SJCRH30 (cell line): Measurements from ENCODE around the gene AFF4. TPM values are rescaled to one million over a fixed set of nuclear protein-coding genes. Genes with fewer than 3 reads are reported as not detected.

Experiments
- DNase-seq, 2 experiments: peaks; one replicate each; pipeline ENCODE4 v3.0.0-alpha.2; 2015 to 2020
- H3K27ac ChIP-seq: fragments of 250-450 bp; sonication (Bioruptor Pico); 2 replicates; pipeline ENCODE4 v1.5.1; 2020; ENCODE audit warnings: mild to moderate bottlenecking, moderate library complexity
- H3K27me3 ChIP-seq: fragments of 250-450 bp; sonication (Bioruptor Pico); 2 replicates; pipeline ENCODE4 v1.5.1; 2020; ENCODE audit warnings: mild to moderate bottlenecking, moderate library complexity
- H3K36me3 ChIP-seq: fragments of 250-450 bp; sonication (Bioruptor Pico); 2 replicates; pipeline ENCODE4 v1.5.1; 2020; ENCODE audit warnings: mild to moderate bottlenecking, moderate library complexity
- H3K4me1 ChIP-seq: fragments of 250-450 bp; sonication (Bioruptor Pico); 2 replicates; pipeline ENCODE4 v1.5.1; 2020; ENCODE audit warnings: mild to moderate bottlenecking, moderate library complexity
- H3K4me3 ChIP-seq: fragments of 250-450 bp; sonication (Bioruptor Pico); 2 replicates; pipeline ENCODE4 v1.5.1; 2020; ENCODE audit warnings: mild to moderate bottlenecking, moderate library complexity
- H3K9me3 ChIP-seq: fragments of 250-450 bp; sonication (Bioruptor Pico); replicated peaks from 2 replicates; pipeline ENCODE4 v1.5.1; 2020; ENCODE audit warnings: mild to moderate bottlenecking, moderate library complexity
- total RNA-seq: library from RNA; depleted of rRNA; stranded (reverse); fragments of >200 nt; shearing (Covaris generic); gene quantifications from 2 replicates; pipeline ENCODE4 v1.2.3, GENCODE V29; 2014

AFF4 gene
- total RNA-seq, 1 experiment from 2014 or later = 51.0 TPM

DNA sequence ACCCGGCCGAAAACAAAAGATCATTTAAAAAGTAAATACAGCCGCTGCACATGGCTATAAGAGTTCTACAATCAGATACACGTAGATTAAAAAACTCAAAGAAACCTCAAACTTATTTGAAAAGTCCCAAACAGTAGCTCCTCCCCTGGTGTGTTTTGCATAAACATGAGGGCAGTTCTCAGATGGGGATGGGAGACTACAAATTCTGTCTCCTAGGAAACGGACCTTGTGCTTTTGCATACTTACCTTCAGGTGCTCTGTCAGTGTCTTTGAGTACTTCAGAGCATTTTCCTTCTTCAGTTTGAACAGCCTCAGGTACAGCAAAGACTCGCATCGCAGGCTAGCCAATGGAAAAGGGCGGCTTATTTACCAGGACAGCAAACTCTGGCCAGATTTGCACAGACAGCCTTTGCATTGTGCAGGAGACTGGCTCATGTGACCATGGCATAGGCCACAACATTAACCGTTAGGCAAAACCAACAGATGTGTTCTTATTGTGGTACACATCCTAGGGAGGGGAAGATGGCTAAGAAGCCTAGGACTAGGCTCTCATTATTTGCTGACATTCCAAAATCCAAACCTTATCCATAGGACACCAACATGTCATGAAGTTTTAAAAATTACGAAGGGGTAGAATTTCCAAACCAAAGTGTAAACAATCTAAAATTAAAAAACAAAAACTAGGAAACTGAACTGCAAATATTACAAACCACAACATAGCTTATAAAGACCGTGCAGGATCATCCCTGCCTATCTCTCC is 77.2 kb downstream of the AFF4 start:
- H3K4me3 ChIP-seq = no peak overlapping the region
- H3K27me3 ChIP-seq = no peaks in the 10 kb centered on the region
- H3K9me3 ChIP-seq = no peaks in the 10 kb centered on the region
- no peak for DNase-seq
- H3K4me1 ChIP-seq = no peaks in the 10 kb centered on the region
- H3K36me3 ChIP-seq = peaks cover 60% of the 10 kb centered on the region
- no peak overlapping the region for H3K27ac ChIP-seq

DNA sequence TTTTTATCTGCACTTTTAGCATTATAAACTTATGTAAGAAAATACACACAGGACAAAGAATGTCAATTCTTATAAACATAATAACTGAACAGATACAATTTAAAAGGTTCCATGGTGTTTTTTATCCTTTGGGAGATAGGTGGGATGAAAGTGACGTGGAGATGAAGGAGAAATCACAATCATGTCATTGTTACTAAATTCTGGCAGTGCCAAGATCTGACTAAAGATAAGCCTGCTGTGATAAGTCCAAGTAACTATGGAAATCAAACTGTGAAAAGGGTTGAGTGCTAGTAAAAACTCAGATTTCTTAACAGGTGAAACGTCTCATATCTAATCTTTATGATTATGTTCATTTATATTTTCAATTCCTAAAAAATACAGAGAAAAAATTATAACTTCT is 78.9 kb downstream of the AFF4 start:
- Histone ChIP-seq H3K9me3 (no peaks in the 10 kb centered on the region), H3K27ac (no peak overlapping the region), H3K36me3 (peaks cover 65% of the 10 kb centered on the region), H3K4me3 (no peak overlapping the region), H3K27me3 (no peaks in the 10 kb centered on the region), H3K4me1 (no peaks in the 10 kb centered on the region)
- DNase-seq = no peak

DNA sequence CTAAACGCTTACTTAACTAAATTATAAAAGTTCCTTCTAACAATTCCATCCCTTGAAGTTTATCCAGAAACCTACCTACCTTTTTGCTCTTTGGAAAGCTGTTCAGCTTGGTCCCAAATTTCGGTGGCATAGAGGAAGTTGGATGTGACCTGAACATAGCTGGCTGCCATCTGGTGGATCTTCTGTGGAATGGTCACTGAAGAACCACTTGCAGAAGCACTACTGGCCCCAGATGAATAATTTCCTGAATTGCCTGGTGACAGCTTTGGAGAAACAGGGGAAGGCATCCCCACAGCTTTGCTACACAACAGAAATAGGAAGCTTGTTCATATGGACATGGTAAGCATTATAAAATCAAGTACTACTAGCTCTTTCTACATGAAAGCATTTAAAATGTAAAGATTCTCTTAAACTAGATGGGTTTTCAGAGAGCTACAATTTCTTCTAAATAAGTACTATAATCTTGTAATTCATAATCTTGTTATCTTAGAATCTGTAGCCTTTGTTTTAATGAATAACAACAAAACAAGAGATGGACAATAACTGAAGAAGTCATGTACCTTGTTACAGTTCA is 80.1 kb downstream of the AFF4 start:
- H3K27me3 ChIP-seq = no peaks in the 10 kb centered on the region
- H3K4me3 ChIP-seq = no peak overlapping the region
- peak; percentile 48 to 69 for DNase-seq
- H3K27ac ChIP-seq = no peak overlapping the region
- peaks cover 2% of the 10 kb centered on the region; the same call in 1 of the 2 replicates for H3K4me1 ChIP-seq
- H3K36me3 ChIP-seq = peaks cover 57% of the 10 kb centered on the region
- no peaks in the 10 kb centered on the region for H3K9me3 ChIP-seq

DNA sequence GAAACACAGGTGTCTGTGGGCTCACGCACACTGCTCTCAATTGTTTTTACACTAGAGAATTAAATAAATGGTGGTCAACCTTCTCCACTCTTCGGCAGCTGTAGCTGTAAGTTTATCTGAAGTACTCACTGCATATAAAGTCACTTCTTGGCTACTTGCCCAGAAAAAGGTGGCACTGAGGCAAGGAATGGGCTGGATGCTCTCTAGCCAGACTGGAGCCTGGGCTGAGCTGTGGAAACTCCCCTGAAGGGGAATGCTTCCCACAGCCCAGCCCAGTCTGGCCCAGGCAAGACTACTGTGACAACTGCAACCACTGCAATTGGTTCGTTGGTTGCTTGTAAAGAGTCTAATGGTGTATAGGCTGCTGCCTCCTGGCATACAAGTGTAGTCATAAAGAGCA is 85.5 kb downstream of the AFF4 start:
- H3K27me3 ChIP-seq = no peaks in the 10 kb centered on the region
- H3K27ac ChIP-seq = no peak overlapping the region
- H3K4me1 ChIP-seq = peaks cover 11% of the 10 kb centered on the region; the same call in 1 of the 2 replicates
- peaks cover 43% of the 10 kb centered on the region for H3K36me3 ChIP-seq
- peak; percentile 81 to 88 for DNase-seq
- no peaks in the 10 kb centered on the region for H3K9me3 ChIP-seq
- H3K4me3 ChIP-seq = no peak overlapping the region

DNA sequence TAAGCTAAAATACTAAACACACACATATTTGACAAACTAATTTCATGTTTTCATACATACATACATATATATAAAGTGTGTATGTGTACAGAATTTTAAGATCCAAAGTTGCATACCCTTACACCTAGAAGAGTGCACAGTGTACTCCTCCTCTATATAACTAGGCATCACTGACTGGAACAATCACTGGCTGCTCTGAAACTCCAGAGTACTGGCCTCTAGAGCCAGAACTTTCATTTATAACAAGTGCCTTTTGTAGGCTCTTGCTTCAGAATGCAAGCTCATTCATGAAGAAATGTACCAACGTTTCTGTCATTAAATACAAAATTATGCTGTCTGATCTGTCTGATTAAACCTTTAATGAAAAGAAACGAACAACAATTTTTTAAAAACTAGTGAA is 86.0 kb downstream of the AFF4 start:
- DNase-seq = no peak
- peaks cover 11% of the 10 kb centered on the region; the same call in 1 of the 2 replicates for H3K4me1 ChIP-seq
- no peak overlapping the region for H3K4me3 ChIP-seq
- no peaks in the 10 kb centered on the region for H3K27me3 ChIP-seq
- peaks cover 45% of the 10 kb centered on the region for H3K36me3 ChIP-seq
- no peaks in the 10 kb centered on the region for H3K9me3 ChIP-seq
- no peak overlapping the region for H3K27ac ChIP-seq

DNA sequence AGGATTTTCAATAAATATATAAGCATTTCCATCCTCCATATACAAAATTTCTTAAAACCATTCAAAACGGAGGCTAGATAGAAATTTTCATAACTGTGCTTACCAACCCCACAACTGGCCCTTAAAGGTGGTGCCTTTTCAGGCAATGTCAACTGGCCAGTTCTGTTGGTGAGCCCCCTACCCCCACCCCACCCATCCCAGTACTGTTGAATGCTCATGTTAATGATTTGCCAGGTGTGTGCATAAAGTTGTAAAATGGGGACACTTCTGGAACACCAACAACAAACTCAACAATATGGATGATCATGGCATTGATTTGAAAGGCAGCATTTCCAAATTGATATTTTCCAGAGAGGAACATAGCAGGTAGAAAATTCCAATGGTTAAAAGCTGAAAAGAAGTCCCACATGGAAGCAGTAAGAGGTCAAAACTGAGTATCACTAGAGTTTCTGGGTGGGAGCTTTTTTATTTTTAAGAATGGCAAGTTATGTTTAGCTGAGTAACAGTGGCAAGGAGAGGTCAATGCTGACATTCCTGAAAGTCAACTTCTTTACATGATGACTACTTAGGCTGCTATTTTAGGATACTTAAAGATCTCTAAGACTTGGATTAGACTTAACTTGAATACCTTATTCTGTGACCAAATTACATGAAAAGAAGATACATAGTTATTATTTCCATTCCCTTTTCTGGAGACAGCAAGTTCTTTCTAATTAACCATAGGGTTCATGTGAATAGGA is 87.2 kb downstream of the AFF4 start:
- H3K4me1 ChIP-seq = peaks cover 11% of the 10 kb centered on the region; the same call in 1 of the 2 replicates
- no peak overlapping the region for H3K27ac ChIP-seq
- no peak for DNase-seq
- no peaks in the 10 kb centered on the region for H3K27me3 ChIP-seq
- no peak overlapping the region for H3K4me3 ChIP-seq
- no peaks in the 10 kb centered on the region for H3K9me3 ChIP-seq
- H3K36me3 ChIP-seq = peaks cover 48% of the 10 kb centered on the region

DNA sequence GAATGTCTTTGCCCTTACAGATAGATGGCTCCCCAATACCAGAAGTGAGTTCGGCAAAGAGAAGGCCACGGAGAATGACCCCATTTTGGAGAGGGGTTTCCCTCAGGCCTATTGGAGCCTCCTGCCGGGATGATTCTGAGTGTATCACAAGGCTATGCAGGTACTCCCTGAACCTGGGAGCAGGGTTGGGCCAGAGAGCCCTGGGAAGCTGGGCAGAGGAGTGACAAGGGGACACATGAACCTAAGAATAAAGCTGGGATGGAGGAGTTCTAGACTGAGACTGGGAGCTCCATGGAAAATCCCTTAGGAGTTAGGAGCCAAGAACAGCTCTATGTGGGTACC is 89.5 kb downstream of the AFF4 start:
- H3K27ac ChIP-seq = no peak overlapping the region
- H3K4me3 ChIP-seq = no peak overlapping the region
- peaks cover 38% of the 10 kb centered on the region for H3K36me3 ChIP-seq
- no peak for DNase-seq
- H3K27me3 ChIP-seq = no peaks in the 10 kb centered on the region
- H3K4me1 ChIP-seq = peaks cover 11% of the 10 kb centered on the region; the same call in 1 of the 2 replicates
- H3K9me3 ChIP-seq = no peaks in the 10 kb centered on the region

DNA sequence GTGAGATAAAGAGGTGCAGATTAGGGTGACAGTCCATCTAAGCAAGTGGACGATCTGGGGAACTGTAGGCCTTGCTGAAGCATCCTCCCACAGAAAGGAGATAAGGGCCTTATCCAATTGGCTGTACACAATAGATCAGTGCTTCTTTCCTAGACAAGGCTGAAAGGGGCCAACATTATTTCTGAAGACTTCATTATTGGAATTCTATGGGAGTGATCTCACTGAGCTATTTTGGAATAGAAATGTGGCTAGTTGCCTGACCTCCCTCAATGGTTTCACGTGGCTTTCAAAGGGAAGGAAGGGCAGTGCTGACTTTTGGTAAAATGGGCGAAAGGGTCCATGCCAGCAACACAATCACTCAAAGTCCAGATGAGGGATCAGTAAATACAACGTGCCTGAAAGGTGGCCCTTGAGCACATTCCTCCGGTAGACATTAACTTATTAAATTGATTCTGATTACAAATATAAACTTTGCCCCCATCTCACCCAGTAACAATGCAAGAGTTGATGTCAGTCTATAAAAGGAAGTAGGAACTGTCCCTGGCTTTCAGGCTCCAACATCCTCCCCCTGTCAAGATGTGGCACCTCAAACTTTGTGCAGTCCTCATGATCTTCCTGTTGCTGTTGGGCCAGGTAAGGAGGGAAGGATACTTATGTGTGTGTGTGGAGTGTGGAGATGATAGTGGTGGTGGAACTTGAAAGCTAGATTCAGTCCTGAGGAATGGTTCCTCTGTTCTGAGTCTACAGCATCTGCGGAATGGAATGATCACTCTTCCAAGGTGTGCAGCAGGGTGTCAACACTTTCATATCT is 90.1 kb downstream of the AFF4 start, which contains the start of gene LEAP2:
TSS of gene LEAP2 (plus strand) at position 550 of the 811 bp plus-strand sequence. CDS start at position 577, 27 bp downstream.
- peaks cover 43% of the 10 kb centered on the region for H3K36me3 ChIP-seq
- no peak within 1 kb of the TSS for H3K27ac ChIP-seq
- H3K27me3 ChIP-seq = no peaks in the 10 kb centered on the region
- H3K4me1 ChIP-seq = peaks cover 8% of the 10 kb centered on the region; the same call in 1 of the 2 replicates
- DNase-seq = no peak
- H3K4me3 ChIP-seq = no peak within 1 kb of the TSS
- no peaks in the 10 kb centered on the region for H3K9me3 ChIP-seq

DNA sequence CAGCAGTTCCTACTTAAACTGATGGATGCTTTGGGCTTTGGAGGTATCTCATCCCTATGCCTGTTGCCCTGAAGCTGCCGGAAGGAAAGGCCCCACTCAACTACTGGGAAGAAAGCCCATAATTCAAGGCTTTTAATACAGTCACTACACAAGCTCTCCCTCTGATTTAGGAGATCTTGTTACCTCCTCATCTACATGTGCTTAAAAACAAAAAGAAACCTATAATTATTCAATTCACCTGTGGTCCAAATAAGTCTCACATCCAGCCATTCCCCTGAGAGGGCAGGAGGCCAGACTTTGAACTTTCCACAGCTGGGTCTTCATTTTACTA is 90.7 kb downstream of the AFF4 start:
- H3K27me3 ChIP-seq = no peaks in the 10 kb centered on the region
- H3K36me3 ChIP-seq = peaks cover 49% of the 10 kb centered on the region
- no peaks in the 10 kb centered on the region for H3K9me3 ChIP-seq
- H3K4me1 ChIP-seq = peaks cover 5% of the 10 kb centered on the region; the same call in 1 of the 2 replicates
- H3K27ac ChIP-seq = no peak overlapping the region
- DNase-seq = no peak
- no peak overlapping the region for H3K4me3 ChIP-seq

DNA sequence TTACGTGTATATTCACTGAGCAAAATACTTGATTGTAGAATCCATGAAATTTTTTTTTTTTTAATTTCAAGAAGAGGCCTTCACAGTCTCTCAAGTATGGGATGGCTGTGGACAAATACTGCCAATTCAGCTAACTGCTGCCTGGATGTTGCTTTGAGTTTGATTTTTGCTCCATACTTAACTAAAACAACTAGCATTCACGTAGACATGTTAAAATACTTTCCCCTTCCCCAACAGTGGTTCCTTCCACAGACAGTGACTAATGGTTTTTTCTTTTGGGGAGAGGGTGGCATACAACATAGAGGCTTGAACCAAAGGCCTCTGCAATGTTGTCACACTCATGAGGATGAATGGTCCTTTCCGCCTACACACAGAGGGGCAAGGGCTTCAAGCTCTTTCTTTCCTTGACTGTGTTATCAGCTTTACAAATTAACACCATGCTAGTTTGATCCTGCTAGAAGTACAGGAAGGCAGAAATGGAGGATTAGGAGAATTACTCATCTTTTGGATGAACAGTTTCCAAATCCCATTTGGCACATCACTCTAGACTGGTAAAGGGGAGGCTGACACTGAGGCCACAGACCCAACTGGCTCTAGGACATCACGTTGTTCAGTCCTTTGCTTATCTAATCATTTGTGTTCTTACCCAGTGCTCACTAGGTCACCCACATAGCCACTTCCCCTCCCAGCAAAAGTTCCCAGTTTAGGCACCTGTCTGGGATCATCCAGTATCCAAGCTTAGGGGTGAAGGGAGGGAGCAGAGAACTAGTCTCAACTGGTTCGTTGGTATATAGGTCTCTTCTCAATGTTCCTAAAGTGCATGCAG is 91.8 kb downstream of the AFF4 start:
- Histone ChIP-seq H3K9me3 (no peaks in the 10 kb centered on the region), H3K27ac (no peak overlapping the region), H3K36me3 (peaks cover 50% of the 10 kb centered on the region), H3K4me1 (peaks cover 3% of the 10 kb centered on the region; the same call in 1 of the 2 replicates), H3K27me3 (no peaks in the 10 kb centered on the region), H3K4me3 (no peak overlapping the region)
- DNase-seq = no peak

DNA sequence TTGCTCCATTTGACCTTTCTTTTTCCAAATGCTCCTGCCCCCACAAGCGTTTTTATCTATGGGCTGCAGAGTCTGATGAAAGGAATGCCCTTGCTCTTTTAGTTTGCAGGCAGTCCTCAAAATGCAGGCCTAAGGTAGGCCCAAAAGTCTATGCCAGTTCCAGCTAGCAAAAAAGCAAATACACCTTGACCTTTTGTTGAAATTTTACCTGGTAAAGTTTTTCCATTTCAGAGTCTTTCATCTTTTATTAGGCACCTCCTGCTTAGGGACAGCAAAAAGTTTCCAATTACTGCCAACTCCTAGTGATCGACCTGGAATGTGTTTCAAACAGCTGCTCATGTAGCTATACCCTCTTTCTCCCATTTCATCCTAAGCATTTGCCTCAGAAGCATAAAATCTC is 92.6 kb downstream of the AFF4 start:
- no peaks in the 10 kb centered on the region for H3K9me3 ChIP-seq
- DNase-seq = no peak
- H3K4me3 ChIP-seq = no peak overlapping the region
- H3K4me1 ChIP-seq = peaks cover 3% of the 10 kb centered on the region; the same call in 1 of the 2 replicates
- H3K36me3 ChIP-seq = peaks cover 46% of the 10 kb centered on the region
- no peaks in the 10 kb centered on the region for H3K27me3 ChIP-seq
- no peak overlapping the region for H3K27ac ChIP-seq

DNA sequence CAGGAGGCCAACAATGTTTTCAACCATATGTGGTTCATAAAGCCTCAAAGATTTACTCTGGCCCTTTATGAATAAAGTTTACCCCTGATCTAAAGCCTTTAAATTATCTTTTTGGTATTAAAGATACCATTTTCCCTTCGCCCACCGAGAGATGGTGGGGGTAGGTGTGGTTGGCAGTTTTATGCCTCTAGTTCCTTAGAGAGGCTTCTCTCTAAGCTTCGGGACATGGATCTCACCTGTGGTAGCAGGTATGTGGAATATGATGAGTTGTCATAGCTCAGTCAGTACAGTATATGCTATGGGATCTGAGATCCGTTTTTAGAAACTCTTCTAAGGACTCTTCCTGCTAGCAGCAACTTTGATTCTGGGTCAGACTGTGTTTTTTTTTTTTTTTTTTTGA is 94.7 kb downstream of the AFF4 start:
- DNase-seq = no peak
- Histone ChIP-seq H3K4me1 (peaks cover 3% of the 10 kb centered on the region; the same call in 1 of the 2 replicates), H3K4me3 (no peak overlapping the region), H3K27ac (no peak overlapping the region), H3K9me3 (no peaks in the 10 kb centered on the region), H3K27me3 (no peaks in the 10 kb centered on the region), H3K36me3 (peaks cover 33% of the 10 kb centered on the region)

DNA sequence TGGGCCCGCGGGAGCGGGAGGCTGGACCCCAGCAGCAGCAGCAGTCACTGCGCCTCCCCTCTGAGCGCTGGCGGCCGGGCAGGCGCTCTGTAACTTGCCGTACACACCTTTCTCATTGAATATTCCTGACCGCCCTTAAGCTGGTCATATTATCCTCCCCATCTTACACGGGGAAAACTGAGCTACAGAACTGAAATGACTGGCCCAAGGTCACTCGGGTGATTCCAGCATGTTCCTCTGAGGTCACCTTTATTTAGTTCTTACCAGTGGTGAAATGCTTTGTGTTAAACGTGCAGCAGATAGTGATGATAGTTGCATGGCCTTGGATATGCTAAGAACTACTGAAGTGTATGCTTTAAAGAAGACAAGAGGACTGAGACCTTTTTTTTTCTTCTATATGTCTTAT is 96.4 kb downstream of the AFF4 start:
- Histone ChIP-seq H3K4me3 (peak overlapping the region; percentile 88), H3K4me1 (peaks cover 3% of the 10 kb centered on the region; the same call in 1 of the 2 replicates), H3K27me3 (no peaks in the 10 kb centered on the region), H3K9me3 (no peaks in the 10 kb centered on the region), H3K36me3 (peaks cover 29% of the 10 kb centered on the region), H3K27ac (peak overlapping the region; percentile 64)
- no peak for DNase-seq
